Hepatic stellate cell (primary cell): ENCODE measurements around the gene GPC6.
"Not testable (repeated sequence)": the region's sequence is repeated elsewhere in the genome, so short reads cannot be mapped to it uniquely, and the experiment has no call there.

Experiments
- DNase-seq: peaks from one replicate; pipeline ENCODE4 v3.0.0; 2011; ENCODE audit warnings: low spot score

Gene GPC6

GRCh38 chr13:94172416-94172815, 945.8 kb downstream of the GPC6 start:
- no peak for DNase-seq

GRCh38 chr13:94173312-94173854, 946.8 kb downstream of the GPC6 start:
- peak; percentile 8 for DNase-seq

- DNase-seq, result no peak
These were observed 947.4 kb downstream of the GPC6 start for GRCh38 chr13:94174009-94174408.

- no peak for DNase-seq
These were observed 948.5 kb downstream of the GPC6 start for GRCh38 chr13:94175076-94175475.

- no peak for DNase-seq
These were observed 950.0 kb downstream of the GPC6 start for GRCh38 chr13:94176561-94176960.

GRCh38 chr13:94177041-94177440, 950.4 kb downstream of the GPC6 start:
- DNase-seq, result no peak

- DNase-seq, result no peak
These were observed 952.1 kb downstream of the GPC6 start for GRCh38 chr13:94178625-94179244.

GRCh38 chr13:94181461-94182107, 955.0 kb downstream of the GPC6 start:
- no peak for DNase-seq

GRCh38 chr13:94182185-94182761, 955.7 kb downstream of the GPC6 start:
- DNase-seq, result no peak

GRCh38 chr13:94186470-94186869, 959.9 kb downstream of the GPC6 start:
- no peak for DNase-seq

GRCh38 chr13:94188201-94188854, 961.7 kb downstream of the GPC6 start:
- DNase-seq, result no peak

GRCh38 chr13:94192431-94192975, 965.9 kb downstream of the GPC6 start:
- no peak for DNase-seq

- DNase-seq, result peak; percentile 17
These were observed 969.1 kb downstream of the GPC6 start for GRCh38 chr13:94195715-94196114.

GRCh38 chr13:94196413-94196812, 969.8 kb downstream of the GPC6 start:
- DNase-seq, result no peak

- DNase-seq, result no peak
These were observed 972.1 kb downstream of the GPC6 start for GRCh38 chr13:94198681-94199080.

- DNase-seq, result no peak
These were observed 972.5 kb downstream of the GPC6 start for GRCh38 chr13:94199135-94199534.

- no peak for DNase-seq
These were observed 974.4 kb downstream of the GPC6 start for GRCh38 chr13:94201022-94201421.

GRCh38 chr13:94204163-94204562, 977.6 kb downstream of the GPC6 start:
- no peak for DNase-seq

- no peak for DNase-seq
These were observed 978.3 kb downstream of the GPC6 start for GRCh38 chr13:94204946-94205345.

- no peak for DNase-seq
These were observed 979.3 kb downstream of the GPC6 start for GRCh38 chr13:94205896-94206295.

- no peak for DNase-seq
These were observed 982.5 kb downstream of the GPC6 start for GRCh38 chr13:94209117-94209516.

- DNase-seq, result not testable (repeated sequence)
These were observed 983.3 kb downstream of the GPC6 start for GRCh38 chr13:94209913-94210312.

- DNase-seq, result no peak
These were observed 984.2 kb downstream of the GPC6 start for GRCh38 chr13:94210816-94211215.
